PC-9 (cell line): Measurements from ENCODE around the gene CORIN.

Experiments
- EZH2 ChIP-seq: fragments of 200-600 bp; sonication (generic); IDR thresholded peaks from 2 replicates; pipeline ENCODE4 v1.8.0; 2017; ENCODE audit warnings: antibody characterized with exemption, low read depth
- TF ChIP-seq, protein P1 (sequence below): fragments of 200-600 bp; sonication (generic); conservative IDR thresholded peaks from 2 replicates; pipeline ENCODE4 v1.6.1; 2017; ENCODE audit warnings: mixed run types, antibody characterized with exemption, mild to moderate bottlenecking, moderate library complexity

DNA sequence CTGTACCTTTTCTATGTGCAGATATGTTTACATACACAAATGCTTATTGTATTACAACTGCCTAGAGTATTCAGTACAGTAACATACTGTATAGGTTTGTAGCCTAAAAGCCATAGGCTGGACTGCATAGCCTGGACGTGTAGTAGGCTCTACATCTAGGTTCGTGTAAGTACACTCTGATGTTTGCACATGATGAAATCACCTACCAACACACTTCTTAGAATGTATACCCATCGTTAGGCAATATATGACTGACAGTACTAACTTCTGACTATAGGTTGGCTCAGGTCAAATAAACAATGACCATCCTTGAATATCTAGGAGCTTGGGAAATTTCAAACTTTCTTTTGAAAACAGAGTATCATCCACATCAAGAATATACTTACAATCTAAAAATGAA lies 139.0 kb downstream of the CORIN start:
- TF ChIP-seq, protein P1, sequence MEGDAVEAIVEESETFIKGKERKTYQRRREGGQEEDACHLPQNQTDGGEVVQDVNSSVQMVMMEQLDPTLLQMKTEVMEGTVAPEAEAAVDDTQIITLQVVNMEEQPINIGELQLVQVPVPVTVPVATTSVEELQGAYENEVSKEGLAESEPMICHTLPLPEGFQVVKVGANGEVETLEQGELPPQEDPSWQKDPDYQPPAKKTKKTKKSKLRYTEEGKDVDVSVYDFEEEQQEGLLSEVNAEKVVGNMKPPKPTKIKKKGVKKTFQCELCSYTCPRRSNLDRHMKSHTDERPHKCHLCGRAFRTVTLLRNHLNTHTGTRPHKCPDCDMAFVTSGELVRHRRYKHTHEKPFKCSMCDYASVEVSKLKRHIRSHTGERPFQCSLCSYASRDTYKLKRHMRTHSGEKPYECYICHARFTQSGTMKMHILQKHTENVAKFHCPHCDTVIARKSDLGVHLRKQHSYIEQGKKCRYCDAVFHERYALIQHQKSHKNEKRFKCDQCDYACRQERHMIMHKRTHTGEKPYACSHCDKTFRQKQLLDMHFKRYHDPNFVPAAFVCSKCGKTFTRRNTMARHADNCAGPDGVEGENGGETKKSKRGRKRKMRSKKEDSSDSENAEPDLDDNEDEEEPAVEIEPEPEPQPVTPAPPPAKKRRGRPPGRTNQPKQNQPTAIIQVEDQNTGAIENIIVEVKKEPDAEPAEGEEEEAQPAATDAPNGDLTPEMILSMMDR, result no peak
- TF ChIP-seq EZH2, result no peak
